ENCODE data around the gene PLD1.
"Not testable (repeated sequence)": the region's sequence is repeated elsewhere in the genome, so short reads cannot be mapped to it uniquely, and the experiment has no call there.

Gene PLD1

GRCh38 chr3:171649911-171650592, 160.2 kb downstream of the PLD1 start:
- no peak for DNase-seq

GRCh38 chr3:171649267-171649666, 161.0 kb downstream of the PLD1 start:
- DNase-seq: no peak

GRCh38 chr3:171648069-171648468, 162.2 kb downstream of the PLD1 start:
- peak in 1 of 2 experiments; percentile 40 for DNase-seq

- peak; percentile 81 to 83 for DNase-seq
These were observed 163.7 kb downstream of the PLD1 start for GRCh38 chr3:171646357-171647133.

- DNase-seq: no peak
These were observed 165.6 kb downstream of the PLD1 start for GRCh38 chr3:171644681-171645080.

- no peak for DNase-seq
These were observed 166.6 kb downstream of the PLD1 start for GRCh38 chr3:171643681-171644080.

- no peak for DNase-seq
These were observed 167.2 kb downstream of the PLD1 start for GRCh38 chr3:171643033-171643432.

- DNase-seq: no peak
These were observed 169.5 kb downstream of the PLD1 start for GRCh38 chr3:171640520-171641412.

GRCh38 chr3:171636666-171637065, 173.6 kb downstream of the PLD1 start:
- DNase-seq: no peak

- no peak for DNase-seq
These were observed 177.5 kb downstream of the PLD1 start for GRCh38 chr3:171632766-171633165.

GRCh38 chr3:171626799-171627198, 183.5 kb downstream of the PLD1 start:
- not testable (repeated sequence) for DNase-seq

GRCh38 chr3:171622126-171622525, 188.2 kb downstream of the PLD1 start:
- DNase-seq: no peak

- no peak for DNase-seq
These were observed 189.4 kb downstream of the PLD1 start for GRCh38 chr3:171620825-171621434.

GRCh38 chr3:171616798-171617197, 193.5 kb downstream of the PLD1 start:
- DNase-seq: no peak

- DNase-seq: peak; percentile 11 to 19
These were observed 194.6 kb downstream of the PLD1 start for GRCh38 chr3:171615686-171616085.

- DNase-seq: no peak
These were observed 195.0 kb downstream of the PLD1 start for GRCh38 chr3:171615281-171615680.

GRCh38 chr3:171614318-171614921, 195.9 kb downstream of the PLD1 start:
- DNase-seq: no peak

- DNase-seq: no peak
These were observed 202.8 kb downstream of the PLD1 start for GRCh38 chr3:171607452-171607851.

- no peak for DNase-seq
These were observed 204.0 kb downstream of the PLD1 start for GRCh38 chr3:171606151-171606751.

- no peak for DNase-seq
These were observed 205.9 kb downstream of the PLD1 start for GRCh38 chr3:171604370-171604769.

GRCh38 chr3:171602072-171602471, 208.2 kb downstream of the PLD1 start:
- DNase-seq: no peak

- DNase-seq: no peak
These were observed 210.3 kb downstream of the PLD1 start for GRCh38 chr3:171600030-171600429.
